Activated CD4-positive, alpha-beta T cell treated with anti-CD3 and anti-CD28 coated beads for 48 hours (primary cell): Measurements from ENCODE around the gene NSF.
"Not testable (repeated sequence)": the region's sequence is repeated elsewhere in the genome, so short reads cannot be mapped to it uniquely, and the experiment has no call there.

Experiments used
- DNase-seq: peaks from one replicate; pipeline ENCODE4 v3.0.0-alpha.2; 2020

The NSF gene

GRCh38 chr17:46632146-46632545 is 41.7 kb downstream of the NSF start:
- not testable (repeated sequence) for DNase-seq

- DNase-seq, result not testable (repeated sequence)
Measured at GRCh38 chr17:46634844-46635243, 44.4 kb downstream of the NSF start.

GRCh38 chr17:46641861-46642656 is 51.6 kb downstream of the NSF start:
- DNase-seq, result not testable (repeated sequence)

GRCh38 chr17:46647251-46647650 is 56.8 kb downstream of the NSF start:
- DNase-seq, result not testable (repeated sequence)

GRCh38 chr17:46647688-46648278 is 57.3 kb downstream of the NSF start:
- DNase-seq, result not testable (repeated sequence)

GRCh38 chr17:46649246-46649645 is 58.8 kb downstream of the NSF start:
- not testable (repeated sequence) for DNase-seq

GRCh38 chr17:46652024-46652643 is 61.7 kb downstream of the NSF start:
- not testable (repeated sequence) for DNase-seq

- not testable (repeated sequence) for DNase-seq
Measured at GRCh38 chr17:46658235-46658634, 67.8 kb downstream of the NSF start.

- DNase-seq, result not testable (repeated sequence)
Measured at GRCh38 chr17:46659702-46660101, 69.2 kb downstream of the NSF start.

- not testable (repeated sequence) for DNase-seq
Measured at GRCh38 chr17:46663123-46663522, 72.7 kb downstream of the NSF start.

GRCh38 chr17:46663552-46663951 is 73.1 kb downstream of the NSF start:
- DNase-seq, result not testable (repeated sequence)

- not testable (repeated sequence) for DNase-seq
Measured at GRCh38 chr17:46665969-46666368, 75.5 kb downstream of the NSF start.

- not testable (repeated sequence) for DNase-seq
Measured at GRCh38 chr17:46670789-46671188, 80.3 kb downstream of the NSF start.

GRCh38 chr17:46672777-46673176 is 82.3 kb downstream of the NSF start:
- not testable (repeated sequence) for DNase-seq

GRCh38 chr17:46677819-46678218 is 87.3 kb downstream of the NSF start:
- not testable (repeated sequence) for DNase-seq

- DNase-seq, result not testable (repeated sequence)
Measured at GRCh38 chr17:46683653-46684052, 93.2 kb downstream of the NSF start.

- DNase-seq, result not testable (repeated sequence)
Measured at GRCh38 chr17:46685284-46685683, 94.8 kb downstream of the NSF start.

- not testable (repeated sequence) for DNase-seq
Measured at GRCh38 chr17:46692196-46692595, 101.7 kb downstream of the NSF start.

- not testable (repeated sequence) for DNase-seq
Measured at GRCh38 chr17:46693283-46693682, 102.8 kb downstream of the NSF start.

GRCh38 chr17:46696522-46696921 is 106.1 kb downstream of the NSF start:
- DNase-seq, result not testable (repeated sequence)

GRCh38 chr17:46699014-46699413 is 108.5 kb downstream of the NSF start:
- not testable (repeated sequence) for DNase-seq

GRCh38 chr17:46717999-46718398 is 127.5 kb downstream of the NSF start:
- DNase-seq, result no peak

- DNase-seq, result no peak
Measured at GRCh38 chr17:46719891-46720290, 129.4 kb downstream of the NSF start.

- no peak for DNase-seq
Measured at GRCh38 chr17:46720408-46720807, 129.9 kb downstream of the NSF start.
